Liver (tissue), 9 donors: ENCODE data around the gene NAV2. TPM values are rescaled to one million over a fixed set of nuclear protein-coding genes. Genes with fewer than 3 reads are reported as not detected.

Experiments used
- DNase-seq: peaks from one replicate; pipeline ENCODE4 v3.0.0-alpha.2; 2017; ENCODE audit warnings: low spot score
- H3K27ac ChIP-seq, 2 donors: one replicate each; pipeline ENCODE4 v1.7.0; 2013; ENCODE audit warnings: inconsistent platforms in 2 of 2, low read length in 2 of 2, control low read depth in 1 of 2, low read depth in 1 of 2, mild to moderate bottlenecking in 1 of 2
- H3K27me3 ChIP-seq, 4 donors: one replicate each; pipeline versions ENCODE4 v1.6.1 to v1.7.0; 2013; ENCODE audit warnings: low read length in 3 of 4, inconsistent platforms in 1 of 4, mild to moderate bottlenecking in 1 of 4, moderate library complexity in 1 of 4; ENCODE audit not compliant: control insufficient read depth in 4 of 4, insufficient read depth in 4 of 4
- H3K36me3 ChIP-seq, 4 donors: one replicate each; pipeline versions ENCODE4 v1.6.1 to v1.7.0; 2013; ENCODE audit warnings: low read length in 3 of 4, mild to moderate bottlenecking in 3 of 4, low read depth in 1 of 4, moderate library complexity in 1 of 4; ENCODE audit not compliant: control insufficient read depth in 4 of 4, insufficient read depth in 3 of 4
- H3K4me1 ChIP-seq, 4 donors: one replicate each; pipeline versions ENCODE4 v1.6.1 to v1.7.0; 2013; ENCODE audit warnings: low read length in 3 of 4, mild to moderate bottlenecking in 3 of 4, moderate library complexity in 1 of 4; ENCODE audit not compliant: control insufficient read depth in 4 of 4, insufficient read depth in 4 of 4
- H3K4me3 ChIP-seq, 3 donors: one replicate each; pipeline versions ENCODE4 v1.6.1 to v1.7.0; 2013; ENCODE audit warnings: low read length in 3 of 3, control low read depth in 1 of 3, low read depth in 1 of 3, mild to moderate bottlenecking in 1 of 3
- H3K9ac ChIP-seq, 2 donors: one replicate each; pipeline ENCODE4 v1.7.0; 2013; ENCODE audit warnings: low read length in 2 of 2, mild to moderate bottlenecking in 2 of 2, moderate library complexity in 2 of 2, control low read depth in 1 of 2, low read depth in 1 of 2
- H3K9me3 ChIP-seq, 4 donors: one replicate each; pipeline versions ENCODE4 v1.6.1 to v1.7.0; 2013; ENCODE audit warnings: low read length in 3 of 4; ENCODE audit not compliant: control insufficient read depth in 4 of 4
- CTCF ChIP-seq: fragments of 150-350 bp; IDR thresholded peaks from 2 replicates; pipeline ENCODE4 v1.5.1; 2017; ENCODE audit warnings: improper control_type of control experiment, low read depth, low read length; ENCODE audit not compliant: missing input control
- EGR1 ChIP-seq, 2 donors: IDR thresholded peaks; 2 replicates each; pipeline ENCODE4 v1.6.1; 2016 to 2018; ENCODE audit warnings: antibody characterized with exemption in 2 of 2, low read depth in 2 of 2
- FOXA1 ChIP-seq: IDR thresholded peaks from 2 replicates; pipeline ENCODE4 v1.6.1; 2016; ENCODE audit warnings: antibody characterized with exemption
- FOXA2 ChIP-seq: IDR thresholded peaks from 2 replicates; pipeline ENCODE4 v1.6.1; 2016; ENCODE audit warnings: antibody characterized with exemption
- GABPA ChIP-seq, 2 donors: IDR thresholded peaks in 1 of 2; conservative IDR thresholded peaks in 1 of 2; 2 replicates each; pipeline ENCODE4 v1.6.1; 2016; ENCODE audit warnings: antibody characterized with exemption in 2 of 2, mild to moderate bottlenecking in 1 of 2, moderate library complexity in 1 of 2
- HNF4A ChIP-seq, 2 donors: conservative IDR thresholded peaks; 2 replicates each; pipeline ENCODE4 v1.6.1; 2016; ENCODE audit warnings: antibody characterized with exemption in 2 of 2, mild to moderate bottlenecking in 2 of 2
- HNF4G ChIP-seq: IDR thresholded peaks from 2 replicates; pipeline ENCODE4 v1.6.1; 2016; ENCODE audit warnings: antibody characterized with exemption
- JUND ChIP-seq, 2 donors: IDR thresholded peaks; 2 replicates each; pipeline ENCODE4 v1.6.1; 2016; ENCODE audit warnings: antibody characterized with exemption in 2 of 2
- MAX ChIP-seq: IDR thresholded peaks from 2 replicates; pipeline ENCODE4 v1.6.1; 2016; ENCODE audit warnings: antibody characterized with exemption
- NR2F2 ChIP-seq: IDR thresholded peaks from 2 replicates; pipeline ENCODE4 v1.6.1; 2016; ENCODE audit warnings: antibody characterized with exemption
- RAD21 ChIP-seq, 2 donors: IDR thresholded peaks; 2 replicates each; pipeline ENCODE4 v1.6.1; 2016; ENCODE audit warnings: antibody characterized with exemption in 2 of 2, mild to moderate bottlenecking in 2 of 2
- REST ChIP-seq: IDR thresholded peaks from 2 replicates; pipeline ENCODE4 v1.6.1; 2016; ENCODE audit warnings: antibody characterized with exemption, mild to moderate bottlenecking
- RXRA ChIP-seq, 2 donors: IDR thresholded peaks; 2 replicates each; pipeline ENCODE4 v1.6.1; 2017 to 2018; ENCODE audit warnings: antibody characterized with exemption in 2 of 2, mild to moderate bottlenecking in 1 of 2
- SP1 ChIP-seq: IDR thresholded peaks from 2 replicates; pipeline ENCODE4 v1.6.1; 2018; ENCODE audit warnings: antibody characterized with exemption, mild to moderate bottlenecking
- TAF1 ChIP-seq: conservative IDR thresholded peaks from 2 replicates; pipeline ENCODE4 v1.6.1; 2016; ENCODE audit warnings: antibody characterized with exemption, mild to moderate bottlenecking
- YY1 ChIP-seq: IDR thresholded peaks from 2 replicates; pipeline ENCODE4 v1.6.1; 2016; ENCODE audit warnings: antibody characterized with exemption, mild to moderate bottlenecking
- WGBS: extraction: QIAGEN DNeasy Blood & Tissue Kit; methylation state at CpG from one replicate; pipeline ENCODE4 v1.1.7; 2013; 5-methylcytosine and 5-hydroxymethylcytosine counted together
- polyA plus RNA-seq, 2 donors: library from polyadenylated mRNA; stranded (reverse) in 1 of 2; unstranded in 1 of 2; fragments of 200-250 nt in 1 of 2; fragments of >200 nt in 1 of 2; fragmentation: Nextera tagmentation in 1 of 2; extraction: Ambion mirVana in 1 of 2; gene quantifications; one replicate each; pipeline versions ENCODE4 v1.2.1 to v1.2.3, GENCODE V29; 2013 to 2015
- total RNA-seq, 2 donors: library from RNA; depleted of rRNA; stranded (reverse); fragments of >200 nt; gene quantifications; one replicate each; pipeline ENCODE4 v1.2.3, GENCODE V29; 2014
- donor health status: healthy.
- donor health status: healthy.
- donor health status: healthy.
- donor health status: healthy.
- donor health status: healthy.

Gene NAV2
- total and polyA plus RNA-seq, 4 donors = 6.3 to 20.5 (median 11.6) TPM

GRCh38 chr11:20029193-20029592 is 316.6 kb downstream of the NAV2 start:
- Histone ChIP-seq H3K27me3 (no peaks in the 10 kb centered on the region), H3K9ac (no peak overlapping the region), H3K9me3 (no peaks in the 10 kb centered on the region), H3K36me3 (no peaks in the 10 kb centered on the region), H3K4me1 (peaks cover 0 to 29% (median 2%) of the 10 kb centered on the region in 4 donors), H3K4me3 (no peak overlapping the region), H3K27ac (peak overlapping the region in 1 of 2 donors; percentile 54)
- no peak for TF ChIP-seq TAF1
- no peak for TF ChIP-seq EGR1 (IDR thresholded peaks at IDR 0.05; ENCODE audit: low read depth in 2 of 2)
- no peak for TF ChIP-seq YY1
- no peak for TF ChIP-seq JUND (IDR thresholded peaks at IDR 0.05)
- TF ChIP-seq GABPA (IDR thresholded peaks at IDR 0.05 in 1 of 2, conservative IDR thresholded peaks at IDR 0.05 in 1 of 2) = no peak
- TF ChIP-seq RXRA (IDR thresholded peaks at IDR 0.05) = no peak
- no peak for TF ChIP-seq MAX
- no peak for TF ChIP-seq SP1
- WGBS = 77% methylated on average over 3 of the region's 3 CpGs
- no peak for DNase-seq

- TF ChIP-seq JUND (IDR thresholded peaks at IDR 0.05) (no peak), RAD21 (IDR thresholded peaks at IDR 0.05) (no peak), FOXA1 (no peak), HNF4A (conservative IDR thresholded peaks at IDR 0.05) (no peak), GABPA (IDR thresholded peaks at IDR 0.05 in 1 of 2, conservative IDR thresholded peaks at IDR 0.05 in 1 of 2) (no peak), YY1 (no peak)
- Histone ChIP-seq H3K27ac (no peak overlapping the region), H3K36me3 (no peaks in the 10 kb centered on the region), H3K27me3 (no peaks in the 10 kb centered on the region), H3K4me3 (no peak overlapping the region), H3K4me1 (peaks cover 5 to 32% (median 8%) of the 10 kb centered on the region in 4 donors), H3K9me3 (no peaks in the 10 kb centered on the region), H3K9ac (no peak overlapping the region)
- WGBS = 72% methylated on average over 1 of the region's 1 CpG
- no peak for DNase-seq
These were observed 317.8 kb downstream of the NAV2 start for GRCh38 chr11:20030472-20030871.

- no peak overlapping the region for H3K4me3 ChIP-seq
- WGBS = 67% methylated on average over 7 of the region's 7 CpGs
- no peaks in the 10 kb centered on the region for H3K36me3 ChIP-seq
- DNase-seq = no peak
- TF ChIP-seq RXRA (IDR thresholded peaks at IDR 0.05) (peak in 1 of 2 donors; percentile 12), FOXA2 (no peak), GABPA (IDR thresholded peaks at IDR 0.05 in 1 of 2, conservative IDR thresholded peaks at IDR 0.05 in 1 of 2) (no peak), HNF4A (conservative IDR thresholded peaks at IDR 0.05) (peak; percentile 19 to 36), NR2F2 (no peak), FOXA1 (no peak), YY1 (no peak), SP1 (no peak), EGR1 (IDR thresholded peaks at IDR 0.05; ENCODE audit: low read depth in 2 of 2) (no peak)
- H3K27ac ChIP-seq = no peak overlapping the region
- no peaks in the 10 kb centered on the region for H3K27me3 ChIP-seq
- H3K4me1 ChIP-seq = peaks cover 5 to 35% (median 10%) of the 10 kb centered on the region in 4 donors
- no peak overlapping the region for H3K9ac ChIP-seq
- no peaks in the 10 kb centered on the region for H3K9me3 ChIP-seq
These were observed 318.7 kb downstream of the NAV2 start for GRCh38 chr11:20031155-20032001.

- Histone ChIP-seq H3K27me3 (no peaks in the 10 kb centered on the region), H3K27ac (no peak overlapping the region), H3K36me3 (no peaks in the 10 kb centered on the region), H3K4me1 (peaks cover 6 to 41% (median 11%) of the 10 kb centered on the region in 4 donors), H3K9ac (no peak overlapping the region), H3K4me3 (no peak overlapping the region), H3K9me3 (no peaks in the 10 kb centered on the region)
- WGBS = 87% methylated on average over 5 of the region's 5 CpGs
- DNase-seq = no peak
- TF ChIP-seq REST (no peak), CTCF (no peak), RXRA (IDR thresholded peaks at IDR 0.05) (no peak), RAD21 (IDR thresholded peaks at IDR 0.05) (no peak), YY1 (no peak), HNF4A (conservative IDR thresholded peaks at IDR 0.05) (no peak), TAF1 (no peak), GABPA (IDR thresholded peaks at IDR 0.05 in 1 of 2, conservative IDR thresholded peaks at IDR 0.05 in 1 of 2) (no peak), HNF4G (no peak)
These were observed 319.5 kb downstream of the NAV2 start for GRCh38 chr11:20032127-20032526.
